GM12864 (cell line): Measurements from ENCODE around the gene BBX.

Source experiments
- DNase-seq: peaks from one replicate; pipeline ENCODE4 v3.0.0-alpha.2; 2011; ENCODE audit warnings: low read depth
- H3K4me3 ChIP-seq: 2 replicates; pipeline ENCODE4 v1.5.1; 2011; ENCODE audit warnings: mild to moderate bottlenecking, low read depth, low read length, control low read depth
- CTCF ChIP-seq: IDR thresholded peaks from 2 replicates; pipeline ENCODE4 v1.5.1; 2011; ENCODE audit warnings: low read depth, mild to moderate bottlenecking, moderate library complexity, low read length, control low read depth, inconsistent platforms; ENCODE audit errors: missing control alignments

Gene BBX

DNA sequence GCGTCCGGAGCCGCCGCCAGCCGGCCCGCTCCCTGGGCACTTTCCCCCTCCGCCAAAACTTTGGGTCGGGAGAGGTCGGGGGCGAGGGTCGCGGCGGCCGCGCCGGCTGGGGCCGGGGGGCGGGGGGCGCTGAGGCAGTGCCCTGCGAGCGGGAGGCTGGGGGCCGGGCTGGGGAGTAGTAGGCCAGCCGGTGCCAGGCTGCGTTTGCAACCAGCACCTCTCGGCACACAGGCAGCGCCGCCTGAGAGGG is 452 bp downstream of the BBX start:
- H3K4me3 ChIP-seq = peak overlapping the region; percentile 84
- no peak for DNase-seq

GRCh38 chr3:107523539-107524325 is 970 bp downstream of the BBX start:
- TF ChIP-seq CTCF = no peak
- no peak for DNase-seq
- H3K4me3 ChIP-seq = peak overlapping the region; percentile 84

More for the DNA sequence above, 452 bp downstream of the BBX start:
- no peak for TF ChIP-seq CTCF

GRCh38 chr3:107524326-107524840 is 1.6 kb downstream of the BBX start:
- H3K4me3 ChIP-seq = peak overlapping the region; percentile 84
- DNase-seq = no peak
- no peak for TF ChIP-seq CTCF

GRCh38 chr3:107524841-107525643 is 2.3 kb downstream of the BBX start:
- DNase-seq = no peak
- no peak for TF ChIP-seq CTCF
- peak overlapping the region; percentile 84 for H3K4me3 ChIP-seq

- no peak for DNase-seq
- peak overlapping the region; percentile 84 for H3K4me3 ChIP-seq
- TF ChIP-seq CTCF = no peak
Measured at GRCh38 chr3:107525644-107526305, 3.0 kb downstream of the BBX start.

- DNase-seq = no peak
- no peak for TF ChIP-seq CTCF
- no peak overlapping the region for H3K4me3 ChIP-seq
Measured at GRCh38 chr3:107531917-107532469, 9.2 kb downstream of the BBX start.
